ENCODE measurements around the gene ZNF264. TPM values are rescaled to one million over a fixed set of nuclear protein-coding genes. Genes with fewer than 3 reads are reported as not detected.

The ZNF264 gene
- total RNA-seq, 2 experiments from 2014 or later, result 10.0 to 12.6 TPM

DNA sequence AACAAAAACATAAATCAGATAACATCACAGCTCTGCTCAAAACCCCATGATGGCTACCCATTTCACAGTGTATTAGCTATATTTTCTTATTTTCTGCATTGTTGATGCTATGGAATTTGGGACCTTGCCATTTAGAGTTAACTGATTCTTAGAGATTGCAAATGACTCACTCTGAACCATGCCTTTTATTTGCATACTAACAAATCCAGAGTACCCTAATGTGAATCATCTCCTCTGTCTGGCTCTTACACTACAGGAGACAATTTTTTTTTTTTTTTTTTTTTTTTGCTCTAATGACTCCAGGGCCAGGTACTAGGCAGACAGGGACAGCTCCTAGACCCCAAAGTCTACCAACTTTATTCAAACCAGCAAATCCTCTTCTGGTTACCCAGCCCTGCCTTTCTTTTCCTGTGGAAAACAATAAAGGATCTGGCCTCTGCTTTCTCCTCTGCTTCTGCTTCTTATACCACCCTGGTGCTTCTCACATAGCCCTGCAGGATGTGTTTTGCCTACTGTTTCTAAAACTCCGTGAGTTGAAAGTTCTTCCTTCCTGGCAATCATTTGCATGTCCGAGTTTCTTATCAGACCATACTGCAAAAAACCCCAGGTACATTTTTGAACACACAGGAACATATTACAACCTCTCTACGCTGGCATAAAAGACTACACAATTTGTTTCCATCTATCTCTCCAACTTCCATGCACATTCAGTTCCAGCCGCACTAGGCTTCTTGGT is 78.4 kb downstream of the ZNF264 start:
- H3K4me1 ChIP-seq (ENCODE audit: insufficient read depth, low read length, poor library complexity, severe bottlenecking), result peaks cover 29% of the 10 kb centered on the region
- H3K36me3 ChIP-seq (ENCODE audit: insufficient read depth, low read length), result peaks cover 8% of the 10 kb centered on the region; the same call in 1 of the 2 replicates
- peak overlapping the region; percentile 41 for H3K4me3 ChIP-seq (ENCODE audit: low read depth, low read length, poor library complexity, severe bottlenecking)
- H3K79me2 ChIP-seq (ENCODE audit: insufficient read depth, low read depth, low read length), result no peaks in the 10 kb centered on the region
- TF ChIP-seq CTCF (conservative IDR thresholded peaks at IDR 0.05; ENCODE audit: low read length) (no peak), EZH2phosphoT487 (IDR thresholded peaks at IDR 0.05; ENCODE audit: borderline replicate concordance, low read depth, low read length) (no peak)
- H3K27ac ChIP-seq (ENCODE audit: low read depth, low read length, poor library complexity, severe bottlenecking), result peak overlapping the region; percentile 64
- no peaks in the 10 kb centered on the region for H4K20me1 ChIP-seq (ENCODE audit: insufficient read depth, low read length)
- H2AFZ ChIP-seq (ENCODE audit: low read length), result peak overlapping the region; percentile 60
- peak; percentile 57 for DNase-seq (ENCODE audit: low spot score)
- no peaks in the 10 kb centered on the region for H3K9me3 ChIP-seq (ENCODE audit: low read length)
- intact Hi-C loops (cut with micrococcal nuclease; ENCODE audit: unreplicated experiment), result no loop called here
- CTCF ChIA-PET (ENCODE audit: unreplicated experiment), result no interaction called here
- H3K4me2 ChIP-seq (ENCODE audit: low read length), result peak overlapping the region; percentile 65
- POLR2A ChIA-PET, result interaction anchor here (0.7 to 1.1 kb wide), 2 partner anchors 31 to 1997 kb away, joined by 4 read pairs; no protein-coding TSS in a partner anchor
- no peaks in the 10 kb centered on the region for H3K9me2 ChIP-seq (ENCODE audit: insufficient read depth, low read length)
- no TSS peak for BruUV-seq (replicated peaks)

DNA sequence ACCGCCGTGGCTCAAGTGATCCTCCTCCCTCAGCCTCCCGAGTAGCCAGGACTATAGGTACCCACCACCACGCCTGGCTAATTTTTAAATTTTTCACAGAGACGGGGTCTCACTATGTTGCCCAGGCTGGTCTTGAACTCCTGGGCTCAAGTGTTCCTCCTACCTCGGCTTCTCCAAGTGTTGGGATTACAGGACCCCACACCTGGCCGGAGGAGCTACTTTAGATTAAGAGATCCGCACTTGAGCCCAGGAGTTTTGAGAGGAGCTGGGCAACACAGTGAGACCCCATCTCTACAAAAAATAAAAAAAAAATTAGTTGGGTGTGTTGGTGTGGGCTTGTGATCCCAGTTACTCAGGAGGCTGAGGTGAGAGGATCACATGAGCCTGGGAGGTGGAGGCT is 80.0 kb downstream of the ZNF264 start:
- H3K4me1 ChIP-seq (ENCODE audit: insufficient read depth, low read length, poor library complexity, severe bottlenecking), result peaks cover 29% of the 10 kb centered on the region
- CTCF ChIA-PET (ENCODE audit: unreplicated experiment), result no interaction called here
- no peak overlapping the region for H3K4me2 ChIP-seq (ENCODE audit: low read length)
- POLR2A ChIA-PET, result no interaction called here
- no peak overlapping the region for H2AFZ ChIP-seq (ENCODE audit: low read length)
- H3K9me3 ChIP-seq (ENCODE audit: low read length), result no peaks in the 10 kb centered on the region
- H3K4me3 ChIP-seq (ENCODE audit: low read depth, low read length, poor library complexity, severe bottlenecking), result no peak overlapping the region
- H3K27ac ChIP-seq (ENCODE audit: low read depth, low read length, poor library complexity, severe bottlenecking), result no peak overlapping the region
- peaks cover 8% of the 10 kb centered on the region; the same call in 1 of the 2 replicates for H3K36me3 ChIP-seq (ENCODE audit: insufficient read depth, low read length)
- BruUV-seq (replicated peaks), result no TSS peak
- H3K9me2 ChIP-seq (ENCODE audit: insufficient read depth, low read length), result no peaks in the 10 kb centered on the region
- DNase-seq (ENCODE audit: low spot score), result no peak
- H3K79me2 ChIP-seq (ENCODE audit: insufficient read depth, low read depth, low read length), result no peaks in the 10 kb centered on the region
- intact Hi-C loops (cut with micrococcal nuclease; ENCODE audit: unreplicated experiment), result no loop called here
- no peaks in the 10 kb centered on the region for H4K20me1 ChIP-seq (ENCODE audit: insufficient read depth, low read length)
- TF ChIP-seq EZH2phosphoT487 (IDR thresholded peaks at IDR 0.05; ENCODE audit: borderline replicate concordance, low read depth, low read length), result no peak
- TF ChIP-seq CTCF (conservative IDR thresholded peaks at IDR 0.05; ENCODE audit: low read length), result no peak

Small RNAs within 50 kb of the gene (small RNA-seq; reads per million reads assigned to genes)
- not detected for gene AC025588.3

Other genes with a start within 250 kb of the ZNF264 start
- gene USP29, start 71.5 kb upstream of the ZNF264 start, total RNA-seq (2014; rRNA removed; shearing (Covaris generic)), result not detected in 2 replicates
- not detected in 2 replicates for gene USP29, start 71.5 kb upstream of the ZNF264 start, total RNA-seq (2022)
- not detected in 2 replicates for gene ZIM3, start 46.3 kb upstream of the ZNF264 start, total RNA-seq (2014; rRNA removed; shearing (Covaris generic))
- gene ZIM3, start 46.3 kb upstream of the ZNF264 start, total RNA-seq (2022), result not detected in 2 replicates
- gene DUXA, start 24.0 kb upstream of the ZNF264 start, total RNA-seq (2014; rRNA removed; shearing (Covaris generic)), result not detected in 2 replicates
- gene DUXA, start 24.0 kb upstream of the ZNF264 start, total RNA-seq (2022), result not detected in 2 replicates
- not detected in 2 replicates for gene AURKC, start 39.5 kb downstream of the ZNF264 start, total RNA-seq (2014; rRNA removed; shearing (Covaris generic))
- 1.1 TPM in 1 of 2 replicates, not detected in the other for gene AURKC, start 39.5 kb downstream of the ZNF264 start, total RNA-seq (2022)
- gene ZNF805, start 49.1 kb downstream of the ZNF264 start, total RNA-seq (2014; rRNA removed; shearing (Covaris generic)), result 12.2 and 14.9 TPM in 2 replicates
- gene ZNF805, start 49.1 kb downstream of the ZNF264 start, total RNA-seq (2022), result 8.1 and 10.9 TPM in 2 replicates
- gene ZNF460, start 89.0 kb downstream of the ZNF264 start, total RNA-seq (2014; rRNA removed; shearing (Covaris generic)), result 93.4 and 94.7 TPM in 2 replicates
- 62.5 and 67.5 TPM in 2 replicates for gene ZNF460, start 89.0 kb downstream of the ZNF264 start, total RNA-seq (2022)
- gene ZNF543, start 129.0 kb downstream of the ZNF264 start, total RNA-seq (2014; rRNA removed; shearing (Covaris generic)), result 11.5 and 14.6 TPM in 2 replicates
- 9.4 and 10.9 TPM in 2 replicates for gene ZNF543, start 129.0 kb downstream of the ZNF264 start, total RNA-seq (2022)
- gene ZNF304, start 159.8 kb downstream of the ZNF264 start, total RNA-seq (2014; rRNA removed; shearing (Covaris generic)), result 5.0 and 6.8 TPM in 2 replicates
- gene ZNF304, start 159.8 kb downstream of the ZNF264 start, total RNA-seq (2022), result 5.8 and 6.8 TPM in 2 replicates
- 12.7 and 19.3 TPM in 2 replicates for gene TRAPPC2B, start 172.1 kb downstream of the ZNF264 start, total RNA-seq (2014; rRNA removed; shearing (Covaris generic))
- gene TRAPPC2B, start 172.1 kb downstream of the ZNF264 start, total RNA-seq (2022), result 8.7 and 9.8 TPM in 2 replicates
- 2.8 and 3.9 TPM in 2 replicates for gene ZNF547, start 172.1 kb downstream of the ZNF264 start, total RNA-seq (2014; rRNA removed; shearing (Covaris generic))
- gene ZNF547, start 172.1 kb downstream of the ZNF264 start, total RNA-seq (2022), result 4.5 and 4.8 TPM in 2 replicates
- 18.9 and 23.9 TPM in 2 replicates for gene ZNF548, start 198.4 kb downstream of the ZNF264 start, total RNA-seq (2014; rRNA removed; shearing (Covaris generic))
- 41.8 and 42.4 TPM in 2 replicates for gene ZNF548, start 198.4 kb downstream of the ZNF264 start, total RNA-seq (2022)
- gene ZNF17, start 219.7 kb downstream of the ZNF264 start, total RNA-seq (2014; rRNA removed; shearing (Covaris generic)), result 18.9 and 31.4 TPM in 2 replicates
- 14.9 and 15.9 TPM in 2 replicates for gene ZNF17, start 219.7 kb downstream of the ZNF264 start, total RNA-seq (2022)
- gene ZNF749, start 243.8 kb downstream of the ZNF264 start, total RNA-seq (2014; rRNA removed; shearing (Covaris generic)), result 27.1 and 30.1 TPM in 2 replicates
- 14.2 and 18.0 TPM in 2 replicates for gene ZNF749, start 243.8 kb downstream of the ZNF264 start, total RNA-seq (2022)